Measurements from ENCODE around the gene VDAC2. TPM values are rescaled to one million over a fixed set of nuclear protein-coding genes. Genes with fewer than 3 reads are reported as not detected.

VDAC2 gene
- polyA plus RNA-seq, 1 donor from 2014 or later, result 291 TPM

- Histone ChIP-seq H3K4me2 (ENCODE audit: low read length) (no peak overlapping the region), H3K27ac (ENCODE audit: low read length) (no peak overlapping the region), H3F3A (ENCODE audit: insufficient read depth, low read length, poor library complexity, severe bottlenecking) (no peaks in the 10 kb centered on the region), H3K79me2 (replicated peaks; ENCODE audit: insufficient read depth, low read length) (peaks cover 22% of the 10 kb centered on the region), H4K20me1 (ENCODE audit: insufficient read depth) (no peaks in the 10 kb centered on the region), H3K36me3 (ENCODE audit: insufficient read depth, low read length) (no peaks in the 10 kb centered on the region), H3K9me2 (ENCODE audit: insufficient read depth, low read length) (no peaks in the 10 kb centered on the region), H3K4me3 (ENCODE audit: low read length) (no peak overlapping the region), H3K27me3 (ENCODE audit: insufficient read depth, low read depth, low read length) (no peaks in the 10 kb centered on the region), H3K9ac (ENCODE audit: low read length) (no peak overlapping the region), H2AFZ (ENCODE audit: low read depth, low read length) (no peak overlapping the region), H3K9me3 (ENCODE audit: low read length) (no peaks in the 10 kb centered on the region)
- TF ChIP-seq TAF1 (IDR thresholded peaks at IDR 0.05; ENCODE audit: low read depth), result no peak
- TF ChIP-seq, protein P1, sequence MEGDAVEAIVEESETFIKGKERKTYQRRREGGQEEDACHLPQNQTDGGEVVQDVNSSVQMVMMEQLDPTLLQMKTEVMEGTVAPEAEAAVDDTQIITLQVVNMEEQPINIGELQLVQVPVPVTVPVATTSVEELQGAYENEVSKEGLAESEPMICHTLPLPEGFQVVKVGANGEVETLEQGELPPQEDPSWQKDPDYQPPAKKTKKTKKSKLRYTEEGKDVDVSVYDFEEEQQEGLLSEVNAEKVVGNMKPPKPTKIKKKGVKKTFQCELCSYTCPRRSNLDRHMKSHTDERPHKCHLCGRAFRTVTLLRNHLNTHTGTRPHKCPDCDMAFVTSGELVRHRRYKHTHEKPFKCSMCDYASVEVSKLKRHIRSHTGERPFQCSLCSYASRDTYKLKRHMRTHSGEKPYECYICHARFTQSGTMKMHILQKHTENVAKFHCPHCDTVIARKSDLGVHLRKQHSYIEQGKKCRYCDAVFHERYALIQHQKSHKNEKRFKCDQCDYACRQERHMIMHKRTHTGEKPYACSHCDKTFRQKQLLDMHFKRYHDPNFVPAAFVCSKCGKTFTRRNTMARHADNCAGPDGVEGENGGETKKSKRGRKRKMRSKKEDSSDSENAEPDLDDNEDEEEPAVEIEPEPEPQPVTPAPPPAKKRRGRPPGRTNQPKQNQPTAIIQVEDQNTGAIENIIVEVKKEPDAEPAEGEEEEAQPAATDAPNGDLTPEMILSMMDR (IDR thresholded peaks at IDR 0.05; ENCODE audit: poor library complexity, severe bottlenecking), result no peak
- TF ChIP-seq RAD21 (conservative IDR thresholded peaks at IDR 0.05), result no peak
- no peak for TF ChIP-seq REST (IDR thresholded peaks at IDR 0.05; ENCODE audit: borderline replicate concordance)
- no peak for TF ChIP-seq EP300 (conservative IDR thresholded peaks at IDR 0.05; ENCODE audit: poor library complexity, severe bottlenecking)
- no peak for TF ChIP-seq SMC3 (conservative IDR thresholded peaks at IDR 0.05; ENCODE audit: poor library complexity)
- no peak for TF ChIP-seq POLR2AphosphoS5 (IDR thresholded peaks at IDR 0.05)
- no peak for TF ChIP-seq EZH2 (IDR thresholded peaks at IDR 0.05; ENCODE audit: borderline replicate concordance, insufficient read depth, low read length, poor library complexity, severe bottlenecking)
- TF ChIP-seq MXI1 (conservative IDR thresholded peaks at IDR 0.05; ENCODE audit: poor library complexity, severe bottlenecking), result no peak
Measured at GRCh38 chr10:75208181-75208580, 2.4 kb upstream of the VDAC2 start.

GRCh38 chr10:75209086-75209920 lies 1.3 kb upstream of the VDAC2 start:
- H3K9ac ChIP-seq (ENCODE audit: low read length), result peak overlapping the region; percentile 97
- no peaks in the 10 kb centered on the region for H3K27me3 ChIP-seq (ENCODE audit: insufficient read depth, low read depth, low read length)
- peaks cover 22% of the 10 kb centered on the region for H3K79me2 ChIP-seq (replicated peaks; ENCODE audit: insufficient read depth, low read length)
- peak overlapping the region; percentile 97 for H3K27ac ChIP-seq (ENCODE audit: low read length)
- H3K36me3 ChIP-seq (ENCODE audit: insufficient read depth, low read length), result no peaks in the 10 kb centered on the region
- no peaks in the 10 kb centered on the region for H4K20me1 ChIP-seq (ENCODE audit: insufficient read depth)
- no peaks in the 10 kb centered on the region for H3F3A ChIP-seq (ENCODE audit: insufficient read depth, low read length, poor library complexity, severe bottlenecking)
- no peaks in the 10 kb centered on the region for H3K9me2 ChIP-seq (ENCODE audit: insufficient read depth, low read length)
- no peak for TF ChIP-seq REST (IDR thresholded peaks at IDR 0.05; ENCODE audit: borderline replicate concordance)
- no peak for TF ChIP-seq TAF1 (IDR thresholded peaks at IDR 0.05; ENCODE audit: low read depth)
- TF ChIP-seq, protein P1 (IDR thresholded peaks at IDR 0.05; ENCODE audit: poor library complexity, severe bottlenecking), result no peak
- TF ChIP-seq SMC3 (conservative IDR thresholded peaks at IDR 0.05; ENCODE audit: poor library complexity), result no peak
- TF ChIP-seq EZH2 (IDR thresholded peaks at IDR 0.05; ENCODE audit: borderline replicate concordance, insufficient read depth, low read length, poor library complexity, severe bottlenecking), result no peak
- no peak for TF ChIP-seq POLR2AphosphoS5 (IDR thresholded peaks at IDR 0.05)
- no peak for TF ChIP-seq MXI1 (conservative IDR thresholded peaks at IDR 0.05; ENCODE audit: poor library complexity, severe bottlenecking)
- TF ChIP-seq EP300 (conservative IDR thresholded peaks at IDR 0.05; ENCODE audit: poor library complexity, severe bottlenecking), result no peak
- no peak for TF ChIP-seq RAD21 (conservative IDR thresholded peaks at IDR 0.05)
- no peaks in the 10 kb centered on the region for H3K9me3 ChIP-seq (ENCODE audit: low read length)
- H2AFZ ChIP-seq (ENCODE audit: low read depth, low read length), result peak overlapping the region; percentile 82
- H3K4me3 ChIP-seq (ENCODE audit: low read length), result peak overlapping the region; percentile 83
- peak overlapping the region; percentile 91 for H3K4me2 ChIP-seq (ENCODE audit: low read length)

Data from neural cell (in vitro differentiated cells).